ENCODE measurements around the gene L3MBTL4. TPM values are rescaled to one million over a fixed set of nuclear protein-coding genes. Genes with fewer than 3 reads are reported as not detected.
"Not testable (repeated sequence)": the region's sequence is repeated elsewhere in the genome, so short reads cannot be mapped to it uniquely, and the experiment has no call there.

L3MBTL4 gene
- total RNA-seq, 3 donors from 2014 or later, result 7.8 to 23.0 (median 19.7) TPM

DNA sequence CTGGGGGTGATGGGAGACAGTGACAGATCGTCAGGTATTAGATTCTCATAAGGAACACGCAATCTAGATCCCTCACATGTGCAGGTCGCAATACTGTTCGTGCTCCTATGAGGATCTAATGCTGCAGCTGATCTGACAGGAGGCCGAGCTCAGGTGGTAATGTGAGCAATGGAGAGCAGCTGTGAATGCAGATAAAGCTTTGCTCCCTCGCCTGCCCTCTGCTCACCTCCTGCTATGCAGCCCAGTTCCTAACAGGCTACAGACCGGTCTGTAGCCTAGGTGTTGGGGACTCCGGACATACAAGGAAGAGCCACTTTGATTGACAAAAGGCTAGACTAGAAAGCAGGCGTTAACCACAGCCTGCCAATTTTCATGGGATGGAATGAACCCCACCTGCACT, 335.8 kb downstream of the L3MBTL4 start:
- no peaks in the 10 kb centered on the region for H3K27me3 ChIP-seq
- H3K4me1 ChIP-seq, result no peaks in the 10 kb centered on the region
- H3K36me3 ChIP-seq, result no peaks in the 10 kb centered on the region
- intact Hi-C loops (cut with DNase I; ENCODE audit: low total_unique reads), result no loop called here
- no peak for TF ChIP-seq POLR2AphosphoS5 (IDR thresholded peaks at IDR 0.05)
- TF ChIP-seq, protein P1, sequence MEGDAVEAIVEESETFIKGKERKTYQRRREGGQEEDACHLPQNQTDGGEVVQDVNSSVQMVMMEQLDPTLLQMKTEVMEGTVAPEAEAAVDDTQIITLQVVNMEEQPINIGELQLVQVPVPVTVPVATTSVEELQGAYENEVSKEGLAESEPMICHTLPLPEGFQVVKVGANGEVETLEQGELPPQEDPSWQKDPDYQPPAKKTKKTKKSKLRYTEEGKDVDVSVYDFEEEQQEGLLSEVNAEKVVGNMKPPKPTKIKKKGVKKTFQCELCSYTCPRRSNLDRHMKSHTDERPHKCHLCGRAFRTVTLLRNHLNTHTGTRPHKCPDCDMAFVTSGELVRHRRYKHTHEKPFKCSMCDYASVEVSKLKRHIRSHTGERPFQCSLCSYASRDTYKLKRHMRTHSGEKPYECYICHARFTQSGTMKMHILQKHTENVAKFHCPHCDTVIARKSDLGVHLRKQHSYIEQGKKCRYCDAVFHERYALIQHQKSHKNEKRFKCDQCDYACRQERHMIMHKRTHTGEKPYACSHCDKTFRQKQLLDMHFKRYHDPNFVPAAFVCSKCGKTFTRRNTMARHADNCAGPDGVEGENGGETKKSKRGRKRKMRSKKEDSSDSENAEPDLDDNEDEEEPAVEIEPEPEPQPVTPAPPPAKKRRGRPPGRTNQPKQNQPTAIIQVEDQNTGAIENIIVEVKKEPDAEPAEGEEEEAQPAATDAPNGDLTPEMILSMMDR (IDR thresholded peaks at IDR 0.05), result no peak
- TF ChIP-seq POLR2A (IDR thresholded peaks at IDR 0.05), result no peak
- DNase-seq (ENCODE audit: low spot score in 2 of 2), result no peak
- no peaks in the 10 kb centered on the region for H3K9me3 ChIP-seq
- no peak overlapping the region for H3K4me3 ChIP-seq
- no peak overlapping the region for H3K27ac ChIP-seq

DNA sequence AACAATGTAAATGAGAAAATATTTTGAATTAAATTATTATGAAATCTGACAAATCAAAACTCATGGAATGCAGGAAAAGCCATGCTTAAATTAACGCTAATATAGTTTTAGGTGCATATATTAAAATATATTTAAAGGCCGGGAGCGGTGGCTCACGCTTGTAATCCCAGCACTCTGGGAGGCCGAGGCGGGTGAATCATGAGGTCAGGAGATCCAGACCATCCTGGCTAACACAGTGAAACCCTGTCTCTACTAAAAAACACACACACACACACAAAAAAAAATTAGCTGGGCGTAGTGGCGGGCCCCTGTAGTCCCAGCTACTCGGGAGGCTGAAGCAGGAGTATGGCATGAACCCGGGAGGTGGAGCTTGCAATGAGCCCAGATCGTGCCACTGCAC, 342.3 kb downstream of the L3MBTL4 start:
- DNase-seq (ENCODE audit: low spot score in 2 of 2); H3K9me3 ChIP-seq; H3K36me3 ChIP-seq; H3K27ac ChIP-seq; H3K4me1 ChIP-seq; intact Hi-C loops (cut with DNase I; ENCODE audit: low total_unique reads); H3K4me3 ChIP-seq; H3K27me3 ChIP-seq: not testable (repeated sequence)

DNA sequence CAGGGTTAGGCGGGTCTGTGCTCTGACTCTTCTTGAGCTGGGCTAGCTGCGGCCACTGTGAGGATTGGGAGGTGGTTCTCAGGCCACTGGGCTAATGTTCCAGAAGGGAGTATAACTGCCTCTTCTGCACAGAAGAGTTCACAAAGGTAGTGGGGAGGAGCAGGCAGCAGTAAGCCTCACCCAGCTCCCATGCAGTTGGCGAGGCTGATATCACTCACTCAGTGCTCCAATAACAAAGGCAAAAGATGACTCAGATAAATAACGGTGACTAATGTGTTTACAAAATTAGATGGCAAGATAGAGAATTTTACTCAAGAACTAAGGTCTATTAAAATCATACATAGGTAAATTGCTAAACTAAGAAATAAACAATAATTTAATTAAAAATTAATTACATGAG, 345.2 kb downstream of the L3MBTL4 start:
- TF ChIP-seq POLR2A (IDR thresholded peaks at IDR 0.05), result no peak
- no peak for TF ChIP-seq POLR2AphosphoS5 (IDR thresholded peaks at IDR 0.05)
- TF ChIP-seq, protein P1 (IDR thresholded peaks at IDR 0.05), result no peak
- Histone ChIP-seq H3K27ac (no peak overlapping the region), H3K9me3 (no peaks in the 10 kb centered on the region), H3K27me3 (no peaks in the 10 kb centered on the region), H3K4me1 (no peaks in the 10 kb centered on the region), H3K4me3 (no peak overlapping the region), H3K36me3 (no peaks in the 10 kb centered on the region)
- intact Hi-C loops (cut with DNase I; ENCODE audit: low total_unique reads), result no loop called here
- DNase-seq (ENCODE audit: low spot score in 2 of 2), result no peak

DNA sequence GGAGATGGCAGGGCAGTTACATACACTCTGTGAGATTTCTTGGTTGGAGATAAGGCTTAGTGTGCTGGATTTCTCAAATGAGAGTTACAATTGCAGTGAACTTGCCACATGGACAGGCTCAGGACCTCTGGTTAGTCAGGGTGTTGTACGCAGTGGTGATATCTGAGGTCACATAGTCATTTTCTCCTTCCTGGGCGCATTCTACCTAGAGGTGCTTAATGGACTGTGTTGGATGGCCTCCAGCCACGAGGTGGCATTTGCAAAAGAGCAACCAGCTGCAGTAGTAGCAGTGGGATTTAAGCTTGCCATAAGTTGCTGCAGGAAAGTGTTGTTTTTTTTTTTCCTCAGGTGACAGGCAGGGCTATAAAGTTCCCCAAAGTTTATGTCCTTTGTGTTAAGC, 345.6 kb downstream of the L3MBTL4 start:
- H3K9me3 ChIP-seq, result no peaks in the 10 kb centered on the region
- intact Hi-C loops (cut with DNase I; ENCODE audit: low total_unique reads), result no loop called here
- H3K27me3 ChIP-seq, result no peaks in the 10 kb centered on the region
- H3K36me3 ChIP-seq, result no peaks in the 10 kb centered on the region
- no peak overlapping the region for H3K4me3 ChIP-seq
- H3K4me1 ChIP-seq, result no peaks in the 10 kb centered on the region
- no peak overlapping the region for H3K27ac ChIP-seq
- TF ChIP-seq, protein P1 (IDR thresholded peaks at IDR 0.05), result no peak
- TF ChIP-seq POLR2AphosphoS5 (IDR thresholded peaks at IDR 0.05) (no peak), POLR2A (IDR thresholded peaks at IDR 0.05) (no peak)
- no peak for DNase-seq (ENCODE audit: low spot score in 2 of 2)

DNA sequence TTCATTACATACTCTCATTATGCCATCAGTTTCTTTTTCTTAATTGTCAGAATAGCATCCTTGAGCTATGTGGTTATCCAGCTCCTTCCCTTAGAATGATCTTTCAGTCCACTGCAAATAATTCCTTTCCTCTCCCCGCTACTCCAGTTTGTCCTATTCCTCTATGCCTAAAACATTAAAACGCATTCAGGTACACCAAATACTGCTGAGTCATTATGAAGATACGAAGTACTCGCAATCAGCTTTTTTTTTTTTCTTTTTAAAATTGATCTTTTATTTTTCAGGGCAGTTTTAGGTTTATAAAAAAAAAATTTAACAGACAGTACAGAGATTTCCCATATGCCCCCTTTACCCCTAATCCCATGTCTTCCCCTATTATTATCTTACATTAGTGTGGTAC, 354.6 kb downstream of the L3MBTL4 start:
- TF ChIP-seq POLR2A (IDR thresholded peaks at IDR 0.05), result no peak
- no peak for TF ChIP-seq POLR2AphosphoS5 (IDR thresholded peaks at IDR 0.05)
- TF ChIP-seq, protein P1 (IDR thresholded peaks at IDR 0.05), result no peak
- Histone ChIP-seq H3K27ac (no peak overlapping the region), H3K27me3 (no peaks in the 10 kb centered on the region), H3K36me3 (no peaks in the 10 kb centered on the region), H3K4me1 (no peaks in the 10 kb centered on the region), H3K4me3 (no peak overlapping the region), H3K9me3 (no peaks in the 10 kb centered on the region)
- no peak for DNase-seq (ENCODE audit: low spot score in 2 of 2)
- intact Hi-C loops (cut with DNase I; ENCODE audit: low total_unique reads), result no loop called here

DNA sequence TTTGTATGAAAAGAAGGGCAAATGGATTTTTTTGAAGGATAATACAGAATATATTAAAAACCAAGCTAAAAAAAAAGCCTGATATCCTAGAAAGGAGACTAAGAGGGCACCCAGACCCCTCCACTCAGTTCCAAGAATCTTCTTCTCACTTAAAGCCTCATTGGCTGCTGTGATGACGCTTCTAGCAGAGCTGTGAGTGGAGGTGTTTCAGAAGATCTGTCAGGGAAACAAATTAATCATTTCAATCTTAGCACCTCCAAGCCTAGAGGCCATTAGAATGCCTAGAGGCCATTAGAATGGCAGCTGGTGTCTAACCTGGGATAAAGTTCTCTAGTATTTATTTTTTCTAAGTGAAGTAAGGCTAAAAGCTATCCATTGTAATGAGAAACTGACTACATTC, 355.2 kb downstream of the L3MBTL4 start:
- TF ChIP-seq POLR2A (IDR thresholded peaks at IDR 0.05) (no peak), POLR2AphosphoS5 (IDR thresholded peaks at IDR 0.05) (no peak)
- TF ChIP-seq, protein P1 (IDR thresholded peaks at IDR 0.05), result no peak
- H3K27ac ChIP-seq, result no peak overlapping the region
- no peaks in the 10 kb centered on the region for H3K27me3 ChIP-seq
- H3K9me3 ChIP-seq, result no peaks in the 10 kb centered on the region
- no peak for DNase-seq (ENCODE audit: low spot score in 2 of 2)
- intact Hi-C loops (cut with DNase I; ENCODE audit: low total_unique reads), result no loop called here
- H3K36me3 ChIP-seq, result no peaks in the 10 kb centered on the region
- no peaks in the 10 kb centered on the region for H3K4me1 ChIP-seq
- H3K4me3 ChIP-seq, result no peak overlapping the region
